ENCODE measurements around the gene ENTREP3.

GRCh38 chr1:155197901-155198546 lies 57.3 kb downstream of the ENTREP3 start:
- TF ChIP-seq CTCF (IDR thresholded peaks at IDR 0.05) (no peak), POLR2AphosphoS5 (IDR thresholded peaks at IDR 0.05) (no peak)
